GM18508 (cell line): ENCODE measurements around the gene CSNK2A1.

ENCODE experiments used
- ATAC-seq: cut with Tn5 transposase; IDR thresholded peaks from one replicate; pipeline ENCODE4 v1.9.1; 2021; ENCODE audit warnings: moderate number of reproducible peaks; ENCODE audit not compliant: insufficient read depth, unreplicated experiment

Gene CSNK2A1

GRCh38 chr20:568097-568652 is 24.6 kb upstream of the CSNK2A1 start:
- no peak for ATAC-seq

GRCh38 chr20:564192-564591 is 20.6 kb upstream of the CSNK2A1 start:
- ATAC-seq = no peak

GRCh38 chr20:563187-563586 is 19.6 kb upstream of the CSNK2A1 start:
- ATAC-seq = no peak

- ATAC-seq = no peak
Measured at GRCh38 chr20:562232-562897, 18.8 kb upstream of the CSNK2A1 start.

GRCh38 chr20:561437-562231 is 18.0 kb upstream of the CSNK2A1 start:
- no peak for ATAC-seq

GRCh38 chr20:560680-561079 is 17.1 kb upstream of the CSNK2A1 start:
- no peak for ATAC-seq

GRCh38 chr20:558117-558516 is 14.5 kb upstream of the CSNK2A1 start:
- no peak for ATAC-seq

GRCh38 chr20:556984-557383 is 13.4 kb upstream of the CSNK2A1 start:
- ATAC-seq = no peak

GRCh38 chr20:555976-556385 is 12.4 kb upstream of the CSNK2A1 start:
- ATAC-seq = no peak

GRCh38 chr20:550611-551010 is 7.0 kb upstream of the CSNK2A1 start:
- ATAC-seq = no peak

- ATAC-seq = no peak
Measured at GRCh38 chr20:549722-550496, 6.3 kb upstream of the CSNK2A1 start.

GRCh38 chr20:548906-549305 is 5.3 kb upstream of the CSNK2A1 start:
- no peak for ATAC-seq

- ATAC-seq = no peak
Measured at GRCh38 chr20:547394-547793, 3.8 kb upstream of the CSNK2A1 start.

- ATAC-seq = no peak
Measured at GRCh38 chr20:546353-546752, 2.8 kb upstream of the CSNK2A1 start.

- no peak for ATAC-seq
Measured at GRCh38 chr20:544153-544725, 649 bp upstream of the CSNK2A1 start.

GRCh38 chr20:542777-543368 is 717 bp downstream of the CSNK2A1 start:
- ATAC-seq = no peak

GRCh38 chr20:540391-541201 is 3.0 kb downstream of the CSNK2A1 start:
- ATAC-seq = no peak

- no peak for ATAC-seq
Measured at GRCh38 chr20:539848-540247, 3.7 kb downstream of the CSNK2A1 start.

- ATAC-seq = no peak
Measured at GRCh38 chr20:539191-539590, 4.4 kb downstream of the CSNK2A1 start.
